ENCODE results near the gene TRHDE. TPM values are rescaled to one million over a fixed set of nuclear protein-coding genes. Genes with fewer than 3 reads are reported as not detected.
"Not testable (repeated sequence)": the region's sequence is repeated elsewhere in the genome, so short reads cannot be mapped to it uniquely, and the experiment has no call there.

The TRHDE gene
- total and polyA plus RNA-seq, 2 donors (not counting 3 experiments of a cell fraction or from before 2014, with no cell fraction given) = not detected

DNA sequence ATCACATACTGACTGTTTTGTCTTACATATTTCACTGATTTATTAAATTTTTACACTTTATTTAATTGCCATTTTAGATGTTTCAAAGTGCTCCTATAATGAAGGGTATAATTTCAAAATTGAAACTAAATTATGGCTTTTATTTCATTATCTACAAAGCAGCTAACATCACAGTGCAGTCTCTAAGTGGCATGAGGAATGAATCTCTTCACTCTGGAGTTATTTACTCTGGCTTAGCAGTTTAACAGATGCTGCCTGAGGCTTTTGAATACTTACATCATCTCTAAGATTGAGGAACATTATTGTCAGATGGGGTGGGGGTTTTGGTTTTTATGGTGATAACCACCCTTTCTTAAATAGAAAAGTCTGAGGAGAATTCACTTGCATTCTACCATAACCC is 386.4 kb downstream of the TRHDE start:
- Histone ChIP-seq H2AFZ (ENCODE audit: low read depth, low read length) (no peak overlapping the region), H3K9ac (replicated peaks; ENCODE audit: extremely low read depth, insufficient read depth, low read length) (no peak overlapping the region), H3K4me3 (replicated peaks in 1 of 3; ENCODE audit: insufficient read depth in 1 of 3, low read depth in 1 of 3, low read length in 3 of 3) (no peak overlapping the region), H3K79me2 (ENCODE audit: control insufficient read depth, insufficient read depth, low read length) (no peaks in the 10 kb centered on the region), H4K20me1 (replicated peaks; ENCODE audit: control insufficient read depth, extremely low read depth, insufficient read depth, low read length) (no peaks in the 10 kb centered on the region), H3K4me2 (ENCODE audit: insufficient read depth, low read length) (no peak overlapping the region), H3K27ac (ENCODE audit: insufficient read depth, low read depth, low read length) (no peak overlapping the region), H3K9me3 (replicated peaks; ENCODE audit: control insufficient read depth, insufficient read depth, low read length) (peaks cover 4% of the 10 kb centered on the region), H3K9me1 (replicated peaks; ENCODE audit: control insufficient read depth, extremely low read depth, insufficient read depth, low read length) (no peaks in the 10 kb centered on the region), H3K4me1 (ENCODE audit: control insufficient read depth, extremely low read depth, insufficient read depth, low read length) (no peaks in the 10 kb centered on the region), H3K27me3 (ENCODE audit: control insufficient read depth in 2 of 2, insufficient read depth in 2 of 2, low read length in 2 of 2) (no peaks in the 10 kb centered on the region), H3K36me3 (ENCODE audit: control insufficient read depth in 2 of 2, extremely low read depth in 1 of 2, insufficient read depth in 2 of 2, low read length in 2 of 2) (no peaks in the 10 kb centered on the region)
- TF ChIP-seq, protein P1, sequence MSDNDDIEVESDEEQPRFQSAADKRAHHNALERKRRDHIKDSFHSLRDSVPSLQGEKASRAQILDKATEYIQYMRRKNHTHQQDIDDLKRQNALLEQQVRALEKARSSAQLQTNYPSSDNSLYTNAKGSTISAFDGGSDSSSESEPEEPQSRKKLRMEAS (IDR thresholded peaks at IDR 0.05; ENCODE audit: insufficient read depth, insufficient read length) = no peak
- TF ChIP-seq POLR2AphosphoS5 (IDR thresholded peaks at IDR 0.05; ENCODE audit: insufficient read depth, low read depth, low read length) (no peak), MYC (IDR thresholded peaks at IDR 0.05; ENCODE audit: low read depth, low read length) (no peak), FOS (IDR thresholded peaks at IDR 0.05; ENCODE audit: borderline replicate concordance, insufficient read depth, low read length) (no peak), POLR2A (IDR thresholded peaks at IDR 0.05; ENCODE audit: low read depth, low read length) (no peak), EZH2 (IDR thresholded peaks at IDR 0.05; ENCODE audit: borderline replicate concordance, low read depth, low read length, severe bottlenecking) (no peak), JUN (IDR thresholded peaks at IDR 0.05; ENCODE audit: borderline replicate concordance, insufficient read depth, insufficient read length, low read depth) (no peak), GATA2 (IDR thresholded peaks at IDR 0.05; ENCODE audit: insufficient read depth, insufficient read length, low read depth, low read length) (no peak)
- TF ChIP-seq, protein P2, sequence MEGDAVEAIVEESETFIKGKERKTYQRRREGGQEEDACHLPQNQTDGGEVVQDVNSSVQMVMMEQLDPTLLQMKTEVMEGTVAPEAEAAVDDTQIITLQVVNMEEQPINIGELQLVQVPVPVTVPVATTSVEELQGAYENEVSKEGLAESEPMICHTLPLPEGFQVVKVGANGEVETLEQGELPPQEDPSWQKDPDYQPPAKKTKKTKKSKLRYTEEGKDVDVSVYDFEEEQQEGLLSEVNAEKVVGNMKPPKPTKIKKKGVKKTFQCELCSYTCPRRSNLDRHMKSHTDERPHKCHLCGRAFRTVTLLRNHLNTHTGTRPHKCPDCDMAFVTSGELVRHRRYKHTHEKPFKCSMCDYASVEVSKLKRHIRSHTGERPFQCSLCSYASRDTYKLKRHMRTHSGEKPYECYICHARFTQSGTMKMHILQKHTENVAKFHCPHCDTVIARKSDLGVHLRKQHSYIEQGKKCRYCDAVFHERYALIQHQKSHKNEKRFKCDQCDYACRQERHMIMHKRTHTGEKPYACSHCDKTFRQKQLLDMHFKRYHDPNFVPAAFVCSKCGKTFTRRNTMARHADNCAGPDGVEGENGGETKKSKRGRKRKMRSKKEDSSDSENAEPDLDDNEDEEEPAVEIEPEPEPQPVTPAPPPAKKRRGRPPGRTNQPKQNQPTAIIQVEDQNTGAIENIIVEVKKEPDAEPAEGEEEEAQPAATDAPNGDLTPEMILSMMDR (IDR thresholded peaks at IDR 0.05; ENCODE audit: extremely low read depth in 1 of 2, insufficient read depth in 1 of 2, low read depth in 1 of 2, low read length in 2 of 2) = no peak
- ChIA-PET CTCF (no interaction called here), POLR2A (no interaction called here)
- FAIRE-seq (no peak), DNase-seq (ENCODE audit: low read depth, low spot score) (no peak)
- dilution Hi-C loops (cut with MboI; ENCODE audit: extremely low pct_ligation_motif_present, low sequenced_read_pairs) = no loop called here
- intact Hi-C loops (cut with micrococcal nuclease) = no loop called here
- no TSS peak for BruUV-seq (replicated peaks)

DNA sequence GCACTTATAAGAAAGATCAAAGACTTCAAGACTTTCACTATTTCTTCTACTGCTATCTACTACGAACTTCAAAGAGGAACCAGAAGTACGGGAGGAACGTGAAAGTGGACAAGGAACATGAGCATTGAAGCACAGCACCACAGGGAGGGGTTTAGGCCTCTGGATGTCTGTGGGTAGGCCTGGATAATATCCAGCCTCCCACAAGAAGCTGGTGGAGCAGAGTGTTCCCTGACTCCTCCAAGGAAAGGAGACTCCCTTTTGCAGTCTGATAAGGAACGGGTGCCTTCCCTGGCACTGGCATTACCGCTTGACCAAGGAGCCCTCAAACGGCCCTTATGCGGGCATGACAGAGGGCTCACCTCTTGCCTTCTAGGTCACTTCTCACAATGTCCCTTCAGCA is 388.0 kb downstream of the TRHDE start:
- H3K27ac ChIP-seq (ENCODE audit: insufficient read depth, low read depth, low read length); H3K79me2 ChIP-seq (ENCODE audit: control insufficient read depth, insufficient read depth, low read length); DNase-seq (ENCODE audit: low read depth, low spot score); H3K4me3 ChIP-seq (replicated peaks in 1 of 3; ENCODE audit: insufficient read depth in 1 of 3, low read depth in 1 of 3, low read length in 3 of 3); H4K20me1 ChIP-seq (replicated peaks; ENCODE audit: control insufficient read depth, extremely low read depth, insufficient read depth, low read length); H2AFZ ChIP-seq (ENCODE audit: low read depth, low read length); H3K9me1 ChIP-seq (replicated peaks; ENCODE audit: control insufficient read depth, extremely low read depth, insufficient read depth, low read length); CTCF ChIA-PET; H3K9ac ChIP-seq (replicated peaks; ENCODE audit: extremely low read depth, insufficient read depth, low read length); BruUV-seq (replicated peaks); H3K4me1 ChIP-seq (ENCODE audit: control insufficient read depth, extremely low read depth, insufficient read depth, low read length); H3K27me3 ChIP-seq (ENCODE audit: control insufficient read depth in 2 of 2, insufficient read depth in 2 of 2, low read length in 2 of 2); H3K36me3 ChIP-seq (ENCODE audit: control insufficient read depth in 2 of 2, extremely low read depth in 1 of 2, insufficient read depth in 2 of 2, low read length in 2 of 2); POLR2A ChIA-PET; H3K9me3 ChIP-seq (replicated peaks; ENCODE audit: control insufficient read depth, insufficient read depth, low read length); dilution Hi-C loops (cut with MboI; ENCODE audit: extremely low pct_ligation_motif_present, low sequenced_read_pairs); H3K4me2 ChIP-seq (ENCODE audit: insufficient read depth, low read length); intact Hi-C loops (cut with micrococcal nuclease); FAIRE-seq: not testable (repeated sequence)
